SU-DHL-6 (cell line): Measurements from ENCODE around the gene ACBD4.

Experiments
- EZH2phosphoT487 ChIP-seq: fragments of 200-600 bp; sonication (generic), shearing (Covaris generic); conservative IDR thresholded peaks from 2 replicates; pipeline ENCODE4 v1.6.1; 2018; ENCODE audit warnings: mild to moderate bottlenecking, antibody characterized with exemption, low read length, moderate library complexity, mixed read lengths
- TF ChIP-seq, protein P1 (sequence below): fragments of 200-600 bp; sonication (generic); IDR thresholded peaks from one replicate; pipeline ENCODE4 v1.5.1; 2017; ENCODE audit warnings: antibody characterized with exemption, mild to moderate bottlenecking, low read length, moderate library complexity; ENCODE audit not compliant: insufficient read depth, poor library complexity, severe bottlenecking

DNA sequence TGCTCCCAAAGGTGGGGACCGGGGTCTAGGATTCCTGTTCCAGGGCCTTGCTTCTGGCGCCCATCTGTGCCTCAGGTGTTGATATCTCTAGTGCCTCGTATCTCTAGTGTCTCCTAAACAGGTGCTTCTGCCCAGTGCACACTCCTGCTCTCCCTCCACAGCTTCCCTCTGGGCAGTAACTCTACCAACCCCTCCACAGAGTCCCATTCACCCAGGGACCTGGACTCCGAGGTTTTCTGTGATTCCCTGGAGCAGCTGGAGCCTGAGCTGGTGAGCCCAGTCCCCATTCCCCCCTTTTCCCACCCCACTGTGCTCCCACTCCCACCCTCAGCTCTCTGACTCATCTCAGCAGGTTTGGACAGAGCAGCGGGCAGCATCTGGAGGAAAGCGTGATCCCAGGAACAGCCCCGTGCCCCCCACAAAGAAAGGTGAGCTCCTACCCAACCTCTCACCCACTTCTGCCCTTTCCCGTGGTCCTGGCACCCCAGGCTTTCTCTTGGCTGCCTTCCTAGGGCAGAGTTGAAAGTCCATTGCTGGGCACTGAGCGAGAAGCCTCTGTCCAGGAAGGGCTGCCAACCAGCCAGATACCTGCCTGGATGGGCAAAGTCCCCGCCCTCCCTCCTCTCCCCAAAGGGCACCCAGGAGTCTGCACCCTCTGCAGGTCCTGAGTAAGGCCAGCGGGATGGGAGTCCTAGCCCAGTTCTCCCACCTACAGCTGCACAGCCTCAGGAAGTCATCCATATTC is 2.2 kb downstream of the ACBD4 start:
- TF ChIP-seq, protein P1, sequence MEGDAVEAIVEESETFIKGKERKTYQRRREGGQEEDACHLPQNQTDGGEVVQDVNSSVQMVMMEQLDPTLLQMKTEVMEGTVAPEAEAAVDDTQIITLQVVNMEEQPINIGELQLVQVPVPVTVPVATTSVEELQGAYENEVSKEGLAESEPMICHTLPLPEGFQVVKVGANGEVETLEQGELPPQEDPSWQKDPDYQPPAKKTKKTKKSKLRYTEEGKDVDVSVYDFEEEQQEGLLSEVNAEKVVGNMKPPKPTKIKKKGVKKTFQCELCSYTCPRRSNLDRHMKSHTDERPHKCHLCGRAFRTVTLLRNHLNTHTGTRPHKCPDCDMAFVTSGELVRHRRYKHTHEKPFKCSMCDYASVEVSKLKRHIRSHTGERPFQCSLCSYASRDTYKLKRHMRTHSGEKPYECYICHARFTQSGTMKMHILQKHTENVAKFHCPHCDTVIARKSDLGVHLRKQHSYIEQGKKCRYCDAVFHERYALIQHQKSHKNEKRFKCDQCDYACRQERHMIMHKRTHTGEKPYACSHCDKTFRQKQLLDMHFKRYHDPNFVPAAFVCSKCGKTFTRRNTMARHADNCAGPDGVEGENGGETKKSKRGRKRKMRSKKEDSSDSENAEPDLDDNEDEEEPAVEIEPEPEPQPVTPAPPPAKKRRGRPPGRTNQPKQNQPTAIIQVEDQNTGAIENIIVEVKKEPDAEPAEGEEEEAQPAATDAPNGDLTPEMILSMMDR = no peak
- TF ChIP-seq EZH2phosphoT487 = no peak
